IPS-11a (cell line): ENCODE data around the gene GSE1.

Experiments used
- H3K4me3 ChIP-seq: one replicate; pipeline ENCODE4 v1.5.1; 2013; ENCODE audit warnings: low read depth, low read length, control low read depth

Gene GSE1

DNA sequence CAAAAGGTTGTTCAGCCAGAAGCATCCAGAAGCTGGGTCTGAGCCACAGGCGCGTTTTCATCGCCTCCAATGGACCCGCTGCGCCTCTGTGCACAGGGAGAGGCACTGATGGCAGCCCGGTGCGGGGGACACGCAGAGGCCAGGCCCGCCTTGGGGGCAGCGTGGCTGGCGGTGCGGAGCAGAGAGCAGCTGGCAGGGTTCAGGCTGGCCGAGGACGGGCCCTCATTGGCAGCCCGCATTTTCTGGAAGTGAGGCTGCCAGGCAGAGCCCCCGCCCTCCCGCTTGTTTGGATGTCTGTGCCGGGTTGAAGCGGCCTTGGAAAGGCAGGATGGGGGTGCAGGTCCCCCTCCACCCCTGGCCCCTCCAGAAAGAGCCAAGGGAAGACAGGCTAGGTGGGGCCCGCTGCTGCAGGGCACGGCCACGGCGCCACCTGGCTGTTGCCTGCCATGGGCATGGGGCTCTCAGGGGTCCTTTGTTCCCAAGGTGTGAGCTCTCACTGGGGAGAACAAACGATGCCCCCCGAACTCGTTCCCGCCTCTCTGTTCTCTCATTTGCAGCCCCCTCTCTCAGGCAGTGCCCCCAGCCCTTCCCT is 18.8 kb downstream of the GSE1 start:
- no peak overlapping the region for H3K4me3 ChIP-seq

DNA sequence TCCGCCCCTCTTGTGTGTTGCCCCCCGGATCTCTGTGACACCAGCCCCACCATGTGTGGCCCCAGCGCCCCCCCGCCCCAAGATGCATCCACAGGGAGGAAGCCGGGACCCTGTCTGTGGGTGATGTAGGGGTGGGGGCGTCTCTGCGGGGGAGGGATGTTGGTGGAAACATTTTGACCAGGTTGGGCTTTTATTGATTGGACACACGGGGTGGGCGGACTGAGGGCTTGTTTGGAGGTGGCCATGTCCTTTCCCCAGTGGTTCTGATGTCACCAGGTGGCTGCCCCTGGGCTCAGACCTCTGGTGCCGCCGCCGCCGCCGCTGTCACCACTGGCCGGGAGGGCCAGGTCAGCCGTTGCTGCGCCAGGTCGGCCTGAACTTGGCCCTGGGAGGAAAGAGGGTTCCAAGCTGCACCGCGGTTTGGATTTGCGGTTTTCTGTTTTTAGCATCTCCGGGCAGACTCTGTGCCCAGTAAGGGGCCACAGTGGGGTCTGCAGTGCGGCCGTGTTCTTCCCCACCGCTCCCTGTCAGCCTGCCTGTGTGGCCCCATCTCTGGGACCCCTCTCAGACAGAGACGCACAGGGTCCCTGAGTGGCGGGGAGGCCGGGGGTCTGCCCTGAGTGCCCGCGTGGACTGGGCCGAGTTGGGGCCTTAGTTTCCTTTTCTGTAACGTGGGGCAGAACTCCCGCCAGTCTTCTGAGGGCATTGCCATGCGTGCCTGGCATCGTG is 19.8 kb downstream of the GSE1 start:
- H3K4me3 ChIP-seq: no peak overlapping the region

DNA sequence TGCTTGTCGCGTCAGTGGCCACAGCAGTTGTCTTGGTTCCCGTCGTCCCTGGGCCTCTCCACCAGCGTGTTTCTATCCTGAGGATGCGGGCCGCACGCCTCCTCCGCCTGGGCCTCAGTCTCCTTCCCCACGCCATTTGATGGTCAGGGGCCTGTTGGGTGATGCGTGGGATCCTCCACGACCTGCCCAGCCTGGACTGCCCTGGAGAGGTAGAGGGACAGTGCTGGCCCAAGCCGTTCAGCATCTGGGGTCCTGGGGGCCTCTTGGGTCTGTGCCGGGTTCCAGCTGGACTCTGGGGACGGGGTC is 20.3 kb downstream of the GSE1 start:
- no peak overlapping the region for H3K4me3 ChIP-seq

DNA sequence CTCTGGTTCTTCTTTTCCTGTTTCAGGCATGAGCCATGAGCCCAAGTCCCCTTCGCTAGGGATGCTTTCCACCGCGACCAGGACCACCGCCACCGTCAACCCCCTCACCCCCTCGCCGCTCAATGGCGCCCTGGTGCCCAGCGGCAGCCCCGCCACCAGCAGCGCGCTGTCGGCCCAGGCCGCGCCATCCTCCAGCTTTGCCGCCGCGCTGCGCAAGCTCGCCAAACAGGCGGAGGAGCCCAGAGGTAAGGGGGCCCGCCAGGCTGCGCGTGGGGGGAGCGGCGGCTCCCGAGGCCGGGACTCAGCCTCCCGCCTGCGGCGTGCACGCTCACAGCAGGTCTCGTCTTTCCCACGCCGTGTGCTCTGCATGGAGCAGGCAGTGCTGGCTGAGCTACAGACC is 20.8 kb downstream of the GSE1 start:
- no peak overlapping the region for H3K4me3 ChIP-seq

DNA sequence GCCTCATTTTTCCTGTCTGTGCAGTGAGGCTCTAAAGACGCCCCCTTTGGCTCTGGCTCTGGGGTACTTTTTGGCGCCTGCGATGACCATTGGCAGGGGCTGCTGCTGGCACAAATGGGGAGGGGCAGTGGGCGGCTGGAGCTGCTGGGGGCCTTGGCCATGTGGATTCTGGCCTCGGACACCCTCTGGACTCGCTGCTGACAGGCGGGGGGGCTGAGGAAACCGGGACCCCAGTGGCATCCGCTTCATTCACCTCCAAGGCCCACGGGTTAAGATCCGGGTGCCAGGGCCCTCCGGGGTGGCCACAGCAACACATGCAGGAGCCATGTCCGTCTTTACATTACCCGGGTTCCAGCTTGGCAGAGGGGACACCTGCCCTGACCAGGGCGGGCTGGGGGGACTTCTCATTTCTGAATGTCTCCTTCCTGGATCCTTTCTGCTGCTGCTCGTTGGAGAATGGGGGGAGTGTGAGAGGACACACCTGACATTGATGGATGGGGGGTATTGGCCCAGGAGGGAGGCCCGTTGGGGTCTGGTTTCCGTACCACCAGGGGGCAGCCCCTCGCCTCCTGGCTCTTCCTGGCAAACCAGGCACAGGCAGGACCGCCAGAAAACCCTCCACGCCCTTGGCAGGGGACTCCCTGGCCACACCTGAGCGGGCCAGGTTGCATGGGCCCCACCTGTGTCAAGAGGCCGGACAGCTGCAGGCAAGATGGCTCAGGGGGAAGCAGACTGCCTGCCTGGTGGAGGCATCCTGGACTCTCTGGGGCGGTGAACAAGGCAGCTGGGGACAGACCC is 21.8 kb downstream of the GSE1 start:
- no peak overlapping the region for H3K4me3 ChIP-seq

DNA sequence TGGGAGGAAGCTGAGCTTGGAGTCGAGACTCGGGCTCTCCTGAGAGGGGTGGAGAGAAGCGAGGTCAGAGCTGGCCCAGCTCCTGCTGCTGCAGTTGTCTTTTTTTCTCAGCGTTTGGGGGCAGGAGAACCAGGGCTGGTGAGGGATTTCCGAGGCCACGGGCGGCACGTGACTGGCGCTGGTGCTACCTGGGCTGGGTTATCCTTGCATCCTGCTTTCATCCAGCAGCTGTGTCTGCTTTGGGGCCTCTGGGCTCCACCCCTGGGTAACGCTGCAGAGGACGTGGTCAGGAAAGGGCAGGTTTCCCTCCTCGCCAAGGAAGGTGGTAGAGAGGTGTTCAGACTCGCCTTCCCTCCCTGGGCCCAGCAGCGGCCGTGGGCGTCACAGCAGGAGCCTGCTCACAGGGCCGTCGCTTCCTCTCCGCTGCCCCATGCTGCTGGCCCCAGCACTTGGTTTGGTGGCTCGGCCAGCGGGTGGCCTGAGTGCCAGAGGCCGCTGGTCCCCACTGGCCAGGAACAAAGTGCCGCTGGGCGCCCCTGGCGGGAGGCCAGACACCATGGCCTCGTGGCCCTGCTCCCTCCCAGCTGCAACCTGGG is 22.5 kb downstream of the GSE1 start:
- no peak overlapping the region for H3K4me3 ChIP-seq

DNA sequence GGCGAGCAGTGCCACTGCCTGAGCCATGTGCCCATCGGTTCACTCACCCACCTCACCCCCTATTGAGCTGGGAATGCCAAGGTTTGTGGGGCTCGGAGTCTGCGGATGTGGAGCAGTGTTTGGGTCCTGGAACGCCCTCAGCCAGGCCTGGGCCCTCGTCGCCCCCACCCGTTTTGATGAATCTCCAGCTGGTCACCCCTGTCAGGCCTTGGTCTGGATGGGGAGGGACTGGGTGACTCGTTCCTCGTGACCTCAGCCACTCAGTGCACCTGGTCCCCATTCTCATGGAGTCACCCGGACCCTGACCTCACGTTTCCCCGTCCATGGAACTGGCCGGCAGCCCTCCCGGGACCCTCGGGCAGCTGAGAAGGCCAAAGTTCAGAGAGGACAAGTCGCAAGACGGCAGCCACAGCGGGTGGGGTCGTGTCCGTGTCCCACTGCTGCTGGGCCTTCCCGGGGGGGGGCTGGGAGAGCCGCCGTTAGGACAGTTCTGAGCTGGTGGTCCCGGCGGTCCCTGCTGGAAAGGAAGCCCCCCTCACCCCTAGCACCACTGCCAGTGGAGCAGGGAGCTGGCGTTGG is 23.2 kb downstream of the GSE1 start:
- H3K4me3 ChIP-seq: no peak overlapping the region

DNA sequence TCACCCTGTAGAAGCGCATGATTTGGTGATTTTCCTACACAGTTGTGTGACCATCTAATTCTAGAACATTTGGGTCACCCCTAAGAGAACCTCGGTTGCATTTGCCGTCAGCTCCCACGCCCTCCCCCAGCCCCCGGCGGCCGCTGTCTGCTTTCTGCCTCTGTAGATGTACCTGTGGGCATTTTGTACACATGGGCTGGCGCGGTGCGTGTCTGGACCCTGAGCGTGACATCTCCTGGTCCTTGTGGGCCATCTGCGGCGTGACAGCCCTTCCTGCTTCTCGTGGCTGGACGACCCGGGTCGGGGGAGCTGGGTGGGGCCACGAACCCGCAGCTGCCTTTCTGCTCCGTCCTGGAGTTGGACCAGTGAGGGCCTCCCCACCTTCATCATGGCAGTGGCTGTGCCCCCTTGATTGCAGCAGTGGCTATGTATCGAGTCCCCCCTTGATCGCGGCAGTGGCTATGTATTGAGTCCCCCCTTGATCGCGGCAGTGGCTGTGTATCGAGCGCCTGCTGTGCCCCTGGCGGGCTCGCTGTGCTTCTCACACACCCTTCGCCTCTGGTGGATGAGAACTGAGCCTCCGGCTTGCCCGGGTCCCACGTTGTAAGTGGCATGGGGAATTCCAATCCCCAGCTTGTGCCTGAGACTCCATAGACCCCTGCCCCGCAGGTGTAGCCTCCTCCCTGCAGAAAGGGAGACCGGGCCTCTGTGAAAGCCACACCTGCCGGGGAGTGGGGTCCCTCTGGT is 24.1 kb downstream of the GSE1 start:
- no peak overlapping the region for H3K4me3 ChIP-seq

DNA sequence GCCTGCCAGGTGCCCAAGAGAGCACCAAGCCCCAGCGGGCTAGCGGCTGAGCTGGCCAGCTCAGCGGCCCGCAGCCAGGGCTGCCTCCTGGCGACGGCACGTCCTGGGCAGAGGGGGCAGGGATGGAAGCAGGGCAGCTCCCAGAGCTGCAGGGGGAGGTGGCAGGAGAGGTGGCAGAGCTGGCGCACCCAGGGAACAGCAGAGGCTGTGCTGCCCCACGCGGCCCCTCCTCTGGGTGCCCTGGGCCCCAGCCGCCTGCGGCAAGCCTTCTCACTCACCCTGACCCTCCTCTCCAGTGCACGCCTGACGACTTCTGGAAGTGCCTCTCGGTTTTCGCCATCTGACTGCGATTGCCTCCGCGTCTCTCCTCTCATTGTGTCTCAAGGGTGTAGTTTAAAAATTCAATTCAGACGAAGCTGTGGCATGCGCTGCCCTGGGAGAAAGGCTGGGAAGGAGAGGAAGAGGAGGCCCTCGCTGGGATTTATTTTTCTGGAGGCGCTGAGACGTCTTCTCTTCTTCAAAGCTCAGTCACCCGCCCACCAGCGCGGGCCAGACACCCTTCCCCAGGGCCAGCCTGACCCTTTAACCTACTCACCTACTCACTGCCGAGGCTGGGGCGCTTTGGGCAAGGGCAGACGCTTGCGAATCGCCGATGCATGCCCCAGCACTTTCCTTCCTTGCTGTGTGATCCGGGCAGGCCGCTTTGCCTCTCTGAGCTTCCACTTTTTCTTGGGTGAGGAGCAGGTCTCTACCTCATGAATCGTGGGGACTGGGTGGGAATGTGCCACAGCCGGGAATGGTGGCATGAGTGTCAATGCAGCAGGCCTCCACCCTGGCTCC is 24.9 kb downstream of the GSE1 start:
- no peak overlapping the region for H3K4me3 ChIP-seq

DNA sequence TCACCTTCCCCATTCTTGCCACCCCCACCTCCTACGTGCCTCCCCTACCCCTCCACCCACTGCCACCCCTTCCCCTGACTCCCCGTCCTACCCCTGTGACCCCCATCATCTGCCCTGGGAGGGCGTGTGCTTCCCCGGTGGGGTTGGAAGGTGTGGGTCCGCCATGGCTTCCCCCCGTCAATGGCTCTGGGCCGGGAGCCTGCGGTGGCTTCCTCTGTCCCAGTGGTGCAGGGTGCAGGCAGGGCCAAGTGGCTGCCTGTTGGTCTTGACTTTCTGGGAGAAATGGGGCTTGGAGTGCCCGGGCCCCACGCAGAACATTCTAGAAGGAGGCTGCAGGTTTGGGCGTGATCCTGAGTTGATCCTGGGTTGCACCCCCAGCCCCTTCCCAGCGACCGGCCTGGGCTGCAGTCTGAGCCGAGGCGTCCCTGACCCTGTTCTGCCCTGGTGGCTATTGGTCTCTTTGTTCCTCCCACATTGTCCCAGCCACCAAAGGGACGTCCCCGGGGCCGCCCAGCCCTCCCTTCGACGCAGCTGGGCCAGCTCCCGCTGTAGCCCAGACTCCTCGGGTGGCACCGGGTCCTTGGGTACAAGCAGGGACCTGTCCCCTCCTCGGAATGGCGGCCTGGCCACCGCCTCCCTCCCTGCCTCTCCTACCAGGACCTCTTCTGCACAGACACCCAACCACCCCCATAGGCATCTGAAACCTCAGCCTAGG is 25.7 kb downstream of the GSE1 start:
- no peak overlapping the region for H3K4me3 ChIP-seq

DNA sequence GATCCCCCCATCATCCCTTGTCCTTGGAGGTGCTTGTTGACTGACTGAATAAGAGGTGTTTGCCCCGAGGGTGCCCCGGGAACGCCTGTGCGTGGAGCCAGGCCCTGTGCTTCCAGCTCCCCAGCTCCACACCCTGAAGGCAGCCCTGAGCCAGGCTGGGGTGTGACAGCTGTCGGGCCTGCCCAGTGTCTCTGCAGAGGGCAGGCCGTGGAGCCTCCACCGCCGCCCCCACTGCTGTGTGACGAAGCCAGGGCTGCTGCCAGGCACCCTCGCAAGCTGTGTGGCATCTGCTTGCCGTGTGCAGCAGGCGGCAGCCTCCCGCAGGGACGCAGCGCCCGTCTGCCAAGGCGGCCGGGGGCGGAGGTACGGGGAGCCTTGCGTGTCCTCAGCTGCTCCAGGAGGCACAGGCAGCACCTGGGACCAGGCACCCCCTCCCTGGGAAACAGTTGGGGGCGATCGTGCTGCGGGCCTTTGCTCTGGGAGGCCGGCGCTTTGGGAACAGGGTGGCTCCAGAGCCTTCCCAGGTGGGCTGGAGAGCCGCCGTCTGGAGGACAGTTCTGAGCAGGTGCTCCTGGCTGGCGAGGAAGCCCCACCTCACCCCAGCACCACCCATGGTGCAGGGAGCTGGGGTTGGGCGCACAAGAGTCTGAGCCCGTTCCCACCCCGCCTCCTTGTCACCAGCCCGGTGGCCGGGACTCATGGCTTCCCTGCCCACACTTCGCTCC is 26.6 kb downstream of the GSE1 start:
- H3K4me3 ChIP-seq: no peak overlapping the region

DNA sequence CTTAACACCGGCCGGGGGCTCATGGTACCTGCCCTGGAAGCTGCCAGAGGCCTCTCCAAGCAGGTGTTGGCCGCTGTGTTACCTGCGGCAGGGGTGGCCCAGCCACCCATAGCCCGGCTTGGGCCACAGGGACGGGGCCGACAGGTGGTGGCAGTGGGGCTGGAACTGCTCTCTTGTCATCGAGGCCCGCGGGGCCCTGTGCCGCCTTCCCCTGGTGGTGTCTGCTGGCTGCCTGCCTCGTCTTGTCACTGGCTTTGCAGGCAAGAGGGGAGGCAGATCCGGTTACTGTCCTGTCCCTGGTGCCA is 27.1 kb downstream of the GSE1 start:
- H3K4me3 ChIP-seq: no peak overlapping the region

DNA sequence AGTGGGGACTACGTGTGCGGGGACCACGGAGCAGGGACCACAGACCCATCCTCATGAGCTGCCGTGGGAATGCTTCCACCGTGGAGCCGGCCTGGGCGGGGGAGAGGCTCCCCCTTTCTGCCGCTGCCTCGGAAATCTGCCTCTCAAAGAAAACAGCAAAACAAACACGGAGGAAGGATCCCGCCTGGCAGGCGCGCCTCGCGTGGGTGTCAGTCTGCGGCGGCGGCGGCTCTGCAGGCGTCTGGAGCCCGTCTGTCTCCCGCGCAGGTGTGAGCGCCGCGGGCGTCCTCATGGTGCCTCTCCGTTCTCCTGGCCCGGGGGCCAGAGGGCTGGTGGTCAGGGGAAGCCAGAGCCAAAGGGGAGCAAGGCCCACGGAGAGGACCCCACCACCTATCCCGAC is 27.5 kb downstream of the GSE1 start:
- no peak overlapping the region for H3K4me3 ChIP-seq

DNA sequence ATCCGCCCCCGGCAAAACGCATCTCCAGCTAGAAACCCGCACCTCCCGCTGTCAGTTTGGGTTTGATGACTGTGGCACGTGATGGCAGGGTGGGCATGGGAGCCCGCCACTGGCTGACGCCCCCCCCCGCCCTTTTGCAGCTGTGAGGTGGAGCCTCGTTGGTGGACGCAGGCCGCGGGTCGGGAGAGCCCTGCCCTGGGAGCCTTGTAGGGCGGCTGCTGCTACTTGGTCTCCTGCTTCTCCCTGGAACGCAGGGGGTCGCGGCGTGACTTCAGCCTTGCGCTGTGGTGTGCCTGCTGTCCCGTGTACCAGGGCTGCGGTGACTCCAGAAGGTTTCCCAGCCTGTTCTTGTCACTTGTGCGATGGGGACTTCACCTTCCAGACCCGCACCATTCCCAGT is 28.2 kb downstream of the GSE1 start:
- H3K4me3 ChIP-seq: no peak overlapping the region

DNA sequence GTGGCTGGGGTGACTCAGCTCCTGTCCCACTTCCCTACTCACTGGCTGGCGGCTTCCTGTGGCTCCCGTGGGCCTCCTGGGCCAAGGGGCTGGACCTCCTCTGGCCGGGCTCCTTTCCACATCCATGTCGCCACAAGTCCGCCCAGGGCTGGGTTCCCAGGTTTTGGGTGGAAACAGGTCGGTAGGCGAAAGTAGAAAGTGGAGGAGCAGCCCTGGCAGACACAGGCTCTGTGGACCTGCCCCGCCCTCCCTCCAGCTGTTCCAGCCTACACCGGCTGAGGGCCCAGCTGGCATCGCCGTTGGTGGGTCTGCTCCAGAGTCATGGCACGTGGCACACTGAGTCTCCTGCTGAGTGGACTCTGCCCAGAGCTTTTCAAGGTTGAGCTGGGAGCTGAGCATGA is 28.7 kb downstream of the GSE1 start:
- no peak overlapping the region for H3K4me3 ChIP-seq

DNA sequence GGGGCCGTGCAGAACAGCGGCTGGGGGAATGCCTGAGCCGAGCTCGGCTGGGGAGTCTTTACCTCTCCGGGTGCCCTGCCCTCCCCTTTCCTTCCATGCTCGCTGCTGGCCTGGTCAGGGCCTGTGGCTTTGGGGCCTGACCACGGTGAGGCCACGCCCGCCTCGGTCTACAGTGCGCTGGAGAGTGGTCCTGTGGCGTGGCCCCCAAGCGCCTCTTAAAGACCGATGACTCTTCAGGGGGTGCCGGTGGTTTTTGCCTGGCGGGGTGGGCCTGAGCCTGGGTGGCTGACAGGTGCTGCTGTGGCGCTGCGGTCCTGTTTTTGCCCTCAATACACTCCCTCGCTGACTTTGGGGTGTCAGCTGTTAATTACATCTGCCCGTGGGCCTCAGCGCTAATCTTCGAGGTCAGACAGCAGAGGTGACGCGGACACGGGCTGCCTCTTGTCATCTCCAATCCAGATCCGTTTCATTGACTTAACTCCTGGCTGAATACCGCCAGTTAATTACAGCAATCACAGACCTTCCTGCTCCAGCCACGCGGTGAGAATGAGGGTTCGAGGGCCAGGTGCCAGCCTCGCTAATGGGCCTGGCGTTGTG is 29.7 kb downstream of the GSE1 start:
- no peak overlapping the region for H3K4me3 ChIP-seq

DNA sequence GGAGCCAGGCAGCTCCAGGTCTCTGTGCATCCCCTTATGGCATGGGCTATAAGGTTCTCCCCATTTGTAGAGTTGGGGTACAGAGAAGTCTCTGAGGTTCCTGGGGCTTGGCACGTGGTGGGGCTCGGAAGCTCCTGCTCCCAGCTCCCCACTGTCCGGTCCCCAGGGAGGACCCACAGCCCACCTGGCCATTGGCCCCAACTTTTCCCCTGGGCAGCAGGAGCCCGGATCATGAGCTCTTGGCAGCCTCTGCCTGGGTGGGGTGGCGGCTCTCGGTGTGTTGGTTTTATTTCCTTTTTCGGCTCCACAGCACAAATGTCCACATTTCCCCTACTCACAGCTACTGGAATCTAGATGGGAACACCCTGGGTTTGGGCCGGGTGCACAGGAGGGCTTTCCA is 30.5 kb downstream of the GSE1 start:
- no peak overlapping the region for H3K4me3 ChIP-seq

DNA sequence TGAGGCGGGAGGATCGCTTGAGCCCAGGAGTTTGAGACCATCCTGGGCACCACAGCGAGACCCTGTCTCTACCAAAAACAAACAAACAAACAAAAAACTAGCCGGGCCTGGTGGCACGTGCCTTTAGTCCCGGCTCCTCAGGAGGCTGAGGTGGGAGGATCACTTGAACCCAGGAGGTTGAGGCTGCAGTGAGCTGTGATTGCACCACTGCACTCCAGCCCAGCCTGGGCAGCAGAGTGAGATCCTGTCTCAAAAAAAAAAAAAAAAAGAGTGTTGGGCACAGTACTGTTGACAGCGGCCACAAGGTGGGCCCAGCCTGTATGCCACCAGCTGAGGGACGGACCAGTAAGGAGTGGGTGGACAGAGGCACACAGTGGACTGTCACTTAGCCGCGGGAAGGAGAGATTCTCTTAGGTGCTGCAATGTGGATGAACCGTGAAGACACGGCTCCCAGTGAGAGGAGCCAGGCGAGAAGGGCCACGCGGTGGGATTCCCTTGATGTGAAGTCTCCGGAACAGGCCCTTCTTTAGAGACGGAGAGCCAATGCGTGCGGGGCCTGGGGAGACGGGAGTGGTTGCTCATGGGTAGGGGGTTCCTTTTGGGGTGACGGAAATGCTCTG is 31.1 kb downstream of the GSE1 start:
- H3K4me3 ChIP-seq: no peak overlapping the region
